GM21723 (cell line): Measurements from ENCODE around the gene CAMLG.
"Not testable (repeated sequence)": the region's sequence is repeated elsewhere in the genome, so short reads cannot be mapped to it uniquely, and the experiment has no call there.

Experiments used
- ATAC-seq: cut with Tn5 transposase; IDR thresholded peaks from one replicate; pipeline ENCODE4 v1.9.1; 2021; ENCODE audit warnings: mild to moderate bottlenecking, moderate library complexity; ENCODE audit not compliant: unreplicated experiment

CAMLG gene

GRCh38 chr5:134738133-134738962 is at the start of gene CAMLG:
Gene CAMLG, plus strand, starts transcription at chr5:134738548. Its CDS starts 73 bp downstream, at chr5:134738621.
- peak; percentile 96 for ATAC-seq

GRCh38 chr5:134690144-134690543 is 48.2 kb upstream of the CAMLG start:
- ATAC-seq = not testable (repeated sequence)

- ATAC-seq = no peak
Observed at GRCh38 chr5:134692722-134693121, 45.6 kb upstream of the CAMLG start.

GRCh38 chr5:134708301-134708700 is 30.0 kb upstream of the CAMLG start:
- ATAC-seq = no peak

- ATAC-seq = no peak
Observed at GRCh38 chr5:134714120-134714519, 24.2 kb upstream of the CAMLG start.

- ATAC-seq = no peak
Observed at GRCh38 chr5:134714541-134714940, 23.8 kb upstream of the CAMLG start.

- not testable (repeated sequence) for ATAC-seq
Observed at GRCh38 chr5:134715466-134715865, 22.9 kb upstream of the CAMLG start.

- ATAC-seq = no peak
Observed at GRCh38 chr5:134724872-134725271, 13.5 kb upstream of the CAMLG start.

- ATAC-seq = no peak
Observed at GRCh38 chr5:134732819-134733218, 5.5 kb upstream of the CAMLG start.

- no peak for ATAC-seq
Observed at GRCh38 chr5:134735243-134735642, 3.1 kb upstream of the CAMLG start.

GRCh38 chr5:134736173-134736812 is 2.1 kb upstream of the CAMLG start:
- ATAC-seq = no peak

GRCh38 chr5:134738963-134739661 is 764 bp downstream of the CAMLG start:
- ATAC-seq = no peak

GRCh38 chr5:134741052-134741451 is 2.7 kb downstream of the CAMLG start:
- ATAC-seq = no peak

GRCh38 chr5:134742134-134742533 is 3.8 kb downstream of the CAMLG start:
- ATAC-seq = no peak

GRCh38 chr5:134749415-134749814 is 11.1 kb downstream of the CAMLG start:
- ATAC-seq = no peak

GRCh38 chr5:134758176-134758503 is 19.8 kb downstream of the CAMLG start:
- peak; percentile 19 for ATAC-seq

GRCh38 chr5:134758504-134759341 is 20.4 kb downstream of the CAMLG start, which contains the start of gene DDX46:
Gene DDX46, plus strand, starts transcription at chr5:134758779. Its CDS starts 160 bp downstream, at chr5:134758939.
- ATAC-seq = peak; percentile 97

- ATAC-seq = not testable (repeated sequence)
Observed at GRCh38 chr5:134767528-134768291, 29.4 kb downstream of the CAMLG start.

- ATAC-seq = no peak
Observed at GRCh38 chr5:134769206-134769605, 30.9 kb downstream of the CAMLG start.
